ENCODE results near the gene UTP4.

- TF ChIP-seq CTCF (IDR thresholded peaks at IDR 0.05) (no peak), EZH2phosphoT487 (IDR thresholded peaks at IDR 0.05) (no peak)
Observed at GRCh38 chr16:69217433-69217832, 85.0 kb downstream of the UTP4 start.
